MCF 10A (cell line): ENCODE data around the gene TM9SF4. TPM values are rescaled to one million over a fixed set of nuclear protein-coding genes. Genes with fewer than 3 reads are reported as not detected.

Experiments
- BruUV-seq: library from RNA; stranded (reverse); fragments of 400-500 nt; replicated peaks from 2 replicates; lab custom pipeline; 2021; lab: Mats Ljungman, UMichigan
- CTCF ChIA-PET: fragments of 300-600 bp; sonication (Branson Sonifier 250); formaldehyde crosslinking; extraction: SDS; loops from one replicate; lab custom pipeline; 2021; ENCODE audit warnings: antibody characterized with exemption, inconsistent platforms; lab: Yijun Ruan, JAX
- POLR2A ChIA-PET: fragments of 300-600, 350-650 bp; sonication (Branson Sonifier 250); formaldehyde crosslinking; extraction: SDS; loops from one replicate; lab custom pipeline; 2020; ENCODE audit warnings: antibody characterized with exemption, inconsistent platforms; lab: Yijun Ruan, JAX
- DNase-seq: peaks from one replicate; pipeline ENCODE4 v3.0.0-alpha.2; 2018; ENCODE audit not compliant: unreplicated experiment
- H3K27ac Mint-ChIP-seq: one replicate; pipeline ENCODE4 v1.8.0; 2022; ENCODE audit warnings: mild to moderate bottlenecking, low read depth, mixed read lengths; ENCODE audit not compliant: unreplicated experiment
- H3K27me3 Mint-ChIP-seq: one replicate; pipeline ENCODE4 v1.8.0; 2022; ENCODE audit warnings: mixed read lengths; ENCODE audit not compliant: insufficient read depth, unreplicated experiment
- H3K36me3 Mint-ChIP-seq: one replicate; pipeline ENCODE4 v1.8.0; 2022; ENCODE audit warnings: mild to moderate bottlenecking, moderate library complexity, mixed read lengths; ENCODE audit not compliant: insufficient read depth, unreplicated experiment
- H3K4me1 Mint-ChIP-seq: one replicate; pipeline ENCODE4 v1.8.0; 2022; ENCODE audit warnings: mixed read lengths; ENCODE audit not compliant: insufficient read depth, unreplicated experiment
- H3K4me3 Mint-ChIP-seq: one replicate; pipeline ENCODE4 v1.8.0; 2022; ENCODE audit warnings: mild to moderate bottlenecking, moderate library complexity, mixed read lengths; ENCODE audit not compliant: unreplicated experiment
- H3K9me3 Mint-ChIP-seq: one replicate; pipeline ENCODE4 v1.8.0; 2022; ENCODE audit warnings: mixed read lengths; ENCODE audit not compliant: unreplicated experiment
- CTCF ChIP-seq: fragments of 200-600 bp; IDR thresholded peaks from one replicate; pipeline ENCODE4 v1.8.0; 2022; ENCODE audit warnings: antibody characterized with exemption, mild to moderate bottlenecking; ENCODE audit not compliant: unreplicated experiment
- intact Hi-C: fragments of 100-400 bp; cut with micrococcal nuclease; formaldehyde crosslinking; loops from 2 replicates; pipeline ENCODE4 v1.14.1; 2022
- total RNA-seq: library from RNA; stranded (reverse); gene quantifications from 2 replicates; pipeline ENCODE4 v1.2.3, GENCODE V29; 2022

The TM9SF4 gene
- total RNA-seq, 1 experiment from 2014 or later = 52.3 TPM

- POLR2A ChIA-PET = no interaction called here
- DNase-seq = no peak
- H3K27me3 Mint-ChIP-seq = peaks cover 64% of the 10 kb centered on the region
- no peaks in the 10 kb centered on the region for H3K36me3 Mint-ChIP-seq
- no peak overlapping the region for H3K4me3 Mint-ChIP-seq
- BruUV-seq = no TSS peak
- no peaks in the 10 kb centered on the region for H3K9me3 Mint-ChIP-seq
- no peak for TF ChIP-seq CTCF
- peaks cover 7% of the 10 kb centered on the region for H3K4me1 Mint-ChIP-seq
- H3K27ac Mint-ChIP-seq = no peak overlapping the region
- intact Hi-C loops = no loop called here
- CTCF ChIA-PET = interaction anchor here (0.7 to 0.8 kb wide), 2 partner anchors 215 to 241 kb away, joined by 3 read pairs; no protein-coding TSS in a partner anchor
Observed at GRCh38 chr20:32064667-32065066, 44.8 kb upstream of the TM9SF4 start.

- intact Hi-C loops = no loop called here
- peaks cover 47% of the 10 kb centered on the region for H3K27me3 Mint-ChIP-seq
- peak; percentile 11 for DNase-seq
- ChIA-PET CTCF (interaction anchor here (0.7 to 2.2 kb wide), 5 partner anchors 14 to 188 kb away, joined by 3 to 9 read pairs (median 4); partner anchors contain the start of gene PDRG1), POLR2A (interaction anchor here (0.7 kb wide), 1 partner anchor 211 kb away, joined by 5 read pairs; no protein-coding TSS in a partner anchor)
- no peak overlapping the region for H3K27ac Mint-ChIP-seq
- H3K4me3 Mint-ChIP-seq = no peak overlapping the region
- no peaks in the 10 kb centered on the region for H3K36me3 Mint-ChIP-seq
- H3K9me3 Mint-ChIP-seq = no peaks in the 10 kb centered on the region
- no TSS peak for BruUV-seq
- no peak for TF ChIP-seq CTCF
- peaks cover 7% of the 10 kb centered on the region for H3K4me1 Mint-ChIP-seq
Observed at GRCh38 chr20:32067234-32067821, 42.2 kb upstream of the TM9SF4 start.

GRCh38 chr20:32068174-32068573, 41.3 kb upstream of the TM9SF4 start:
- CTCF ChIA-PET = interaction anchor here (1.3 to 2.0 kb wide), 2 partner anchors 23 to 36 kb away, joined by 6 to 9 read pairs; no protein-coding TSS in a partner anchor
- TF ChIP-seq CTCF = no peak
- Mint-ChIP-seq H3K4me1 (peaks cover 7% of the 10 kb centered on the region), H3K27ac (no peak overlapping the region), H3K4me3 (no peak overlapping the region), H3K9me3 (no peaks in the 10 kb centered on the region), H3K36me3 (no peaks in the 10 kb centered on the region), H3K27me3 (peaks cover 42% of the 10 kb centered on the region)
- BruUV-seq = no TSS peak
- intact Hi-C loops = no loop called here
- POLR2A ChIA-PET = no interaction called here
- no peak for DNase-seq

- BruUV-seq = no TSS peak
- intact Hi-C loops = no loop called here
- no peak for TF ChIP-seq CTCF
- Mint-ChIP-seq H3K27me3 (peaks cover 42% of the 10 kb centered on the region), H3K9me3 (no peaks in the 10 kb centered on the region), H3K4me3 (no peak overlapping the region), H3K36me3 (no peaks in the 10 kb centered on the region), H3K4me1 (peaks cover 7% of the 10 kb centered on the region), H3K27ac (no peak overlapping the region)
- ChIA-PET CTCF (no interaction called here), POLR2A (no interaction called here)
- DNase-seq = no peak
Observed at GRCh38 chr20:32069711-32070110, 39.8 kb upstream of the TM9SF4 start.
